Testis (tissue), 3 donors: Measurements from ENCODE around the gene RSPO4. TPM values are rescaled to one million over a fixed set of nuclear protein-coding genes. Genes with fewer than 3 reads are reported as not detected.

Source experiments
- DNase-seq: peaks from one replicate; pipeline ENCODE4 v3.0.0-alpha.2; 2019
- H3K27ac ChIP-seq, 2 donors: fragments of 200-600 bp; sonication (generic); one replicate each; pipeline ENCODE4 v1.5.1; 2019
- H3K27me3 ChIP-seq: fragments of 200-600 bp; sonication (generic); one replicate; pipeline ENCODE4 v1.5.1; 2019
- H3K36me3 ChIP-seq: fragments of 200-600 bp; sonication (generic); one replicate; pipeline ENCODE4 v1.5.1; 2017; ENCODE audit warnings: low read depth; ENCODE audit errors: missing control alignments
- H3K4me1 ChIP-seq: fragments of 200-600 bp; sonication (generic); one replicate; pipeline ENCODE4 v1.5.1; 2019
- H3K4me3 ChIP-seq, 2 donors: fragments of 200-600 bp; sonication (generic); one replicate each; pipeline ENCODE4 v1.5.1; 2017 to 2019
- H3K9me3 ChIP-seq: fragments of 200-600 bp; sonication (generic); one replicate; pipeline ENCODE4 v1.5.1; 2017
- CTCF ChIP-seq, 3 experiments: fragments of 450-650 bp in 2 of 3; fragments of 200-600 bp in 1 of 3; sonication (generic) in 1 of 3; IDR thresholded peaks; one replicate each; pipeline ENCODE4 v1.5.1; 2016 to 2019; ENCODE audit warnings: antibody characterized with exemption in 3 of 3, mild to moderate bottlenecking in 2 of 3, moderate library complexity in 1 of 3
- POLR2A ChIP-seq: fragments of 450-650 bp; IDR thresholded peaks from one replicate; pipeline ENCODE4 v1.6.1; 2017; ENCODE audit warnings: antibody characterized with exemption, mild to moderate bottlenecking, moderate library complexity
- WGBS, 2 donors: methylation state at CpG; one replicate each; pipeline ENCODE4 v1.1.5; 2018; 5-methylcytosine and 5-hydroxymethylcytosine counted together
- intact Hi-C: fragments of 100-400 bp; cut with DNase I; formaldehyde crosslinking; loops from one replicate; pipeline ENCODE4 v1.15.1; 2023; ENCODE audit warnings: low total_unique reads
- polyA plus RNA-seq: library from polyadenylated mRNA; stranded (reverse); fragments of 350-450 nt; fragmentation: Illumina TruSeq; extraction: RNeasy Lipid Tissue Mini Kit (QIAGEN cat#74804); gene quantifications from one replicate; pipeline ENCODE4 v1.2.3, GENCODE V29; 2014; ENCODE audit warnings: low read depth, low replicate concordance; ENCODE audit not compliant: insufficient read depth
- total RNA-seq, 2 donors: library from RNA; depleted of rRNA; stranded (reverse); fragments of >200 nt; gene quantifications; one replicate each; pipeline ENCODE4 v1.2.3, GENCODE V29; 2016

RSPO4 gene
- total and polyA plus RNA-seq, 3 donors from 2014 or later: 2.2 to 3.2 (median 2.6) TPM

- intact Hi-C loops: no loop called here
- no peaks in the 10 kb centered on the region for H3K9me3 ChIP-seq
- no peak for TF ChIP-seq CTCF (IDR thresholded peaks at IDR 0.05)
- TF ChIP-seq POLR2A: no peak
- no peaks in the 10 kb centered on the region for H3K4me1 ChIP-seq
- no peaks in the 10 kb centered on the region for H3K36me3 ChIP-seq
- 54 to 86% methylated on average over 2 of the region's 2 CpGs for WGBS, 2 donors
- no peak overlapping the region for H3K27ac ChIP-seq
- no peaks in the 10 kb centered on the region for H3K27me3 ChIP-seq
- H3K4me3 ChIP-seq: no peak overlapping the region
- DNase-seq: no peak
Observed at GRCh38 chr20:1038205-1038604, 36.1 kb upstream of the RSPO4 start.

DNA sequence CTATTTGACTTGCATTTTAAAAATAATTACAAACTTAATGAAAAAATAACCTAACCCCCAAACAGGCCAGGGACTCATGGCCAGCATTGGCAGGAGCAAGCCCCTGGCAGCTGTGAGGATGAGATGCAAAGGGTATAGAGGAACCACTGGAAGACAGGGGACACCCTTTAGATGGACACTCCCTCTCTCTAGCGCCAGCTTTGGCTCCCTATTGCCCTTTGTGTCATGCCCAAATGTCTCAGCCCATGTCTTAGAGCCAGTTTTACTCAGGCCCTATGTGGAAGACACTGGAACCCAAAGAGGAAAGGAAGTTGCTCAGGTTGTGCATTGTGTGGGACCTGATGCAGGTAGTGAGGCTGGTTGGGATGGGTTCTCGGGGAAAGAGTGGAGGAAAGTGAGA is 34.9 kb upstream of the RSPO4 start:
- Histone ChIP-seq H3K27me3 (no peaks in the 10 kb centered on the region), H3K9me3 (no peaks in the 10 kb centered on the region), H3K36me3 (no peaks in the 10 kb centered on the region), H3K4me1 (no peaks in the 10 kb centered on the region), H3K27ac (no peak overlapping the region), H3K4me3 (no peak overlapping the region)
- no peak for TF ChIP-seq POLR2A
- no peak for TF ChIP-seq CTCF (IDR thresholded peaks at IDR 0.05)
- intact Hi-C loops: no loop called here
- WGBS, 2 donors: 50 to 78% methylated on average over 2 of the region's 2 CpGs
- no peak for DNase-seq

DNA sequence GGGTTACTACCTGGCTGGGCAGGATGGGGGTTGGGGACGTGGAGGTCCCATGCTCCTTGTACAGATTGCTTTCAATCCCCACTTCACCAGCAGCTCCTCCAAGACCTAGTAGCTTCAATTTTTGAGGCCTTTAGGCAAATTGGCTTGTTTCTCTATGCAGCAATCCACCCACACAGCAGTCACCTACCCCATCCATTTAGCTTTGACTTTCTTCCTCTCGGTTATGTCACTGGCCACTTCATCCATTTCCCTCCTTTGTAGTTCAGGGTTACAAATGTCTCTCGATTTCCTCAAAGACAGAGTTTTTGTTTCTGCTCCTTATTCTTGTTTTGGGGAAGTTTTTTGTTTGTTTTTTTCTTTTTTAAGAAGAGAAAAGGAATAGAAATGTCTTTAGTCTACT is 33.4 kb upstream of the RSPO4 start:
- no peak for DNase-seq
- 63 to 74% methylated on average over 3 of the region's 3 CpGs for WGBS, 2 donors
- Histone ChIP-seq H3K27me3 (no peaks in the 10 kb centered on the region), H3K9me3 (no peaks in the 10 kb centered on the region), H3K4me1 (no peaks in the 10 kb centered on the region), H3K27ac (no peak overlapping the region), H3K4me3 (no peak overlapping the region), H3K36me3 (no peaks in the 10 kb centered on the region)
- TF ChIP-seq POLR2A: no peak
- no peak for TF ChIP-seq CTCF (IDR thresholded peaks at IDR 0.05)
- intact Hi-C loops: no loop called here

DNA sequence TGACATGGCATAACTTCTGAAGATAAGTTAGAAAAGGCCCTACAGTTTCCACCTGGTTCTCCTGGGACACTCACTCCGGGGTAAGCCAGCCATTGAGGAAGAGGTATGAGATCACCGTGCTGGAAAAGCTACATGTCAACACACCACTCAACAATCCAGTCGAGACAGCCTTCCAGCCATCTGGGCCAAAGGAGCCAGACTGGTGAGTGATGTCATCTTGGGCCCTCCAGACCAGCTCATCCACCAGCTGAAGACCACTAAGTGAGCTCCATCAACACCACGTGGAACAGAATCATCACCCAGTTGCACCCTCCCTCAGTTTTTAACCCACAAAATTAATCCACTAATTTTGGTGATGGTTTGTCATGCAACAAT is 32.3 kb upstream of the RSPO4 start:
- H3K27me3 ChIP-seq: no peaks in the 10 kb centered on the region
- no peak overlapping the region for H3K27ac ChIP-seq
- H3K4me3 ChIP-seq: no peak overlapping the region
- intact Hi-C loops: no loop called here
- no peak for DNase-seq
- no peaks in the 10 kb centered on the region for H3K4me1 ChIP-seq
- H3K9me3 ChIP-seq: no peaks in the 10 kb centered on the region
- TF ChIP-seq CTCF (IDR thresholded peaks at IDR 0.05): no peak
- TF ChIP-seq POLR2A: no peak
- H3K36me3 ChIP-seq: no peaks in the 10 kb centered on the region
- WGBS, 2 donors: 80% methylated on average over 4 of the region's 4 CpGs

DNA sequence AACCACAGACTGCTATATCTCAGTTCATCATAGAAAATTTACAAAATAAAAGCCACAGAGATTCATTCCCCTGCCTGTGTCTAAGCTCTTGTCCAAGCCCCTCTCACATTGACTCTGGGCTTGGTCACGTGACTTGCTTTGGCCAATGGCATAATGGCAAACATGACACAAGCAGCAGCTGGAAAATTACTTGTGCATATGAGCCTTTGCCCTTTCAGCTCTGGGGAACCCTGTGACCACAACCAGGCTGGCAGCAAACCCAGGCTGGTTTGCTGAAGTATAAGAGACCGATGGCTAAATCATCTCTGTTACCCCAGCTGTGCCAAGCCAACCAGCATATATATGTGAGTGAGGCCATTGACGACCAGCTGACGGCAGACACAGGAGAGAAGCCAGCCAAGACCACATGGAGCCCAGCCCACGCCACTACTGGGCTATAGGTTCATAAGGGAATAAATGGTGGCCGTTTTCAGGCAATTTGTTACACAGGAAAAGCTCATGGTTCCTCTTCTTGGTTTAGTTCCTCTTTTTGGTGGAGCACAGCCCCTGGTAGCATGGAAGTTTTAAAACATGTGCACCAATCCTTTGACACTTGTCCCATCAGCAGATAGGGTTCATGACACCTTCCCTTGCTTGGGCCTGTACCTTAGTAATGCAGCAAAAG is 31.8 kb upstream of the RSPO4 start:
- TF ChIP-seq CTCF (IDR thresholded peaks at IDR 0.05) (no peak), POLR2A (no peak)
- intact Hi-C loops: no loop called here
- WGBS, 2 donors: 83 to 84% methylated on average over 6 of the region's 6 CpGs

More for the DNA sequence above, 31.8 kb upstream of the RSPO4 start:
- DNase-seq: no peak
- Histone ChIP-seq H3K27me3 (no peaks in the 10 kb centered on the region), H3K9me3 (no peaks in the 10 kb centered on the region), H3K4me1 (no peaks in the 10 kb centered on the region), H3K36me3 (no peaks in the 10 kb centered on the region), H3K27ac (no peak overlapping the region), H3K4me3 (no peak overlapping the region)
